ENCODE data around the gene TRIM46.

GRCh38 chr1:155139895-155140629, 33.6 kb upstream of the TRIM46 start, which contains the start of gene DPM3:
- TF ChIP-seq FOXM1 (IDR thresholded peaks at IDR 0.05; ENCODE audit: borderline replicate concordance): no peak
- TF ChIP-seq SUZ12 (IDR thresholded peaks at IDR 0.05): no peak
- TF ChIP-seq BHLHE40 (IDR thresholded peaks at IDR 0.05; ENCODE audit: borderline replicate concordance): no peak
- no peak for TF ChIP-seq ARNT (IDR thresholded peaks at IDR 0.05)
- TF ChIP-seq PKNOX1 (IDR thresholded peaks at IDR 0.05): no peak; the same call in 1 of the 2 replicates
- peak; percentile 61 for TF ChIP-seq ELF4 (IDR thresholded peaks at IDR 0.05)
- TF ChIP-seq LEF1 (IDR thresholded peaks at IDR 0.05; ENCODE audit: borderline replicate concordance): no peak
- TF ChIP-seq NFRKB (IDR thresholded peaks at IDR 0.05): no peak
- TF ChIP-seq HDGF (IDR thresholded peaks at IDR 0.05; ENCODE audit: borderline replicate concordance): no peak
- no peak for TF ChIP-seq FOXA1 (IDR thresholded peaks at IDR 0.05)
- no peak for TF ChIP-seq TARDBP (IDR thresholded peaks at IDR 0.05)
- TF ChIP-seq CTBP1 (IDR thresholded peaks at IDR 0.05; ENCODE audit: borderline replicate concordance): no peak; the same call in 1 of the 2 replicates
